Activated T-cell treated with anti-CD3 and anti-CD28 coated beads for 1 hour (primary cell): Measurements from ENCODE around the gene CASZ1.

Source experiments
- DNase-seq: peaks from one replicate; pipeline ENCODE4 v3.0.0-alpha.2; 2020; ENCODE audit warnings: low read depth

Gene CASZ1

DNA sequence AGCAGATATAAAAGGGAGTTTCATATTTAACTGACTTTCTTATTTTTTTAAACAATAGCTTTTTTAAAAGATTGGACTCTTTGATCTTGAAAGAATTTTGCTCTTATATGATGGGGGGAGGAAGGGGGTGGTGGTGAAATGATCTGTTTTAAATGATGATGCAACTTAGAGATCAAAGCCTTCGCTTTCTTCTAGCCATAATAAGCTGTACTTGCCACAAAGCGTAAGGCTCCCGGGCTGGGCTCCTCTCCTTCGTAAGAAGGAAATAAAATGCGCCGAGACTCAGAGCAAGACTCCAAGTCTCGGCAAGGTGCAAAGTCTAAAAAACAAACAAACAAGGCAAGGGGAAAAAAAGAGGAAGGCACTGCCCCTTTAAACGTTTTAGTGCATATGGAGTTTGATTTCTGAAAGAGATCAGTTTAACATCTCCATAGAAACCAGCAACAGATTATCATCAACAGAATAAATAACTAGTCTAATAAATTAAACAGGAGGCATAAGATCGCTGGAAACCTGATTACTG, 3.3 kb downstream of the CASZ1 start:
- DNase-seq = no peak

DNA sequence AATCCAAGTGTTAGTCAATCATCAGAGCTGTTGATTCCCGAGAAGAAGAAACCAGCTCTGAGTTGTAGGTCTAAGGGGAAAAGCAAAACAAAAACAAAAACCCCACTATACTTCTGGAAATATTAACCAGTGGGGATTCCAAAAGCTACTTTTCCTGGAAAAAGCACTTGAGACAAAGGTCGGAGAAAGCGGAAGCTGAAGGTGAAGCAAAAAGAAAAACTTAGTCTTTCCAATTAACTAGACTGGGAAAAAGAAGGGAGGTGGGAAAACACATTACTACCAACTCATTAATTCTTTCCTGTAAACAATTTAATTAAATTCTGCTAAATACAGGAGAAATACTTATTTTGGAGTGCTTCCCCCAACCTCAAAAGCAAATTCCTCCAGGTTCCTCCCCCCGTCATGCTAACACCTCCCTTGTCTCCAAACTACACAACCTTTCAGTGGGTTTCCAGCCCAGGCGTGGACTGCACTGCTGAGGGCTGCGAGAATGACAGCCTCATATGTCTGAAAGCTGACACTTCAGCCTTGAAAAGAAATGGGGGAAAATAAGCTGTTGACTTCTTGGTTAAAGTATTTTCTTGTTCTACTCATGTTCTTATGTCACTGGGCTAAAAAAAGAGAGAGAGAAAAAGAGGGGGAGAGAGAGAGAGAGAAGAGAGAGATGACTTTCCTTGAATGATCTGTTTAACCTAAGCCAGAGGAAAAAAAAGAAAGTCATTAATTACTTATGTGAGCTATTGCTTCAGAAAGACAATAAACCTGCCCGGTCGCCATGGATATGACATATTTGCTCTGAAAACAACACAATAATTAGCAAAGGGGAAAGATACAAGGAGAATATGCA, 5.1 kb downstream of the CASZ1 start:
- DNase-seq = no peak

DNA sequence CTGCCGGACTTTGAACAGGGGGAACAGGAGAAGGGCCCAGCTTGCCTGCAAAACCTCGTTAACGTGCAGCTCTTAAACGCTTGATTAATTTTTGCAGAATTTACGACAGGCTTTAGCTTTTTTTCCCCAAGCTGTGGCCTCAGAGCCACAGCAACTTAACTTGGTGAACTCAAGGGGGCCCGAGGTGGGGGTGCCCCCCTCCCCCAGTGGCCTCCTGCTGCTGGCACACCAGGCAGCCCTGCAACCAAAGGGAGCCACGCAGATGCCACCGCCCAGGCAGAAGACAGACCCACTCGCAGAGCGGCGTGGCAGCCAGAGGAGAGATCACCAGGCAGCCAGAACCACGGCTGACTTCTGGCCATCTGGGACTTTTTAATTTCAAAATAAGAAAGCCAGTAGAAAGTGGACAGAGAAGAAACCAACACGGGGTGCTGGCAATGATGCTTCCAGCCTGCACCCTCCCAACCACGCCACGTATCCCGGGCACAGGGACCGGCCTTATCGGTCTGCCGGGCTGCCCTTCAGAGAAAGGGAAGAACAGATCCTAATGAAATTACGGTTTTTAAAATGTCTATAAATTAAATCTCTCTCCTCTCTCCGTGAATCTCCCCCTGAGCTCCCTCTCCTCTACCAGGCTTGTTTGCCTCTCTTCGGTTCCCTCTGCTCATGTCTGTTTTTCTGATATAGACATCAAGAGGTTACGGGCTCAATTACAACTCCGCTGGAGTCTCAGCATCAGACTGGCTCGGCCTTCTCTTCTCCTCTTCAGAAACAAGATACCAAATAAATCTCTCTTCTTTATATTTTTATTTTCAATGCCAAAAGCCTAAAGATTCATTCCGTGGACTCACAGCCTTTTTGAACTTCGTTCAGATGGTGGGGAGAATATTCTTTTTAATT, 6.4 kb downstream of the CASZ1 start:
- no peak for DNase-seq

DNA sequence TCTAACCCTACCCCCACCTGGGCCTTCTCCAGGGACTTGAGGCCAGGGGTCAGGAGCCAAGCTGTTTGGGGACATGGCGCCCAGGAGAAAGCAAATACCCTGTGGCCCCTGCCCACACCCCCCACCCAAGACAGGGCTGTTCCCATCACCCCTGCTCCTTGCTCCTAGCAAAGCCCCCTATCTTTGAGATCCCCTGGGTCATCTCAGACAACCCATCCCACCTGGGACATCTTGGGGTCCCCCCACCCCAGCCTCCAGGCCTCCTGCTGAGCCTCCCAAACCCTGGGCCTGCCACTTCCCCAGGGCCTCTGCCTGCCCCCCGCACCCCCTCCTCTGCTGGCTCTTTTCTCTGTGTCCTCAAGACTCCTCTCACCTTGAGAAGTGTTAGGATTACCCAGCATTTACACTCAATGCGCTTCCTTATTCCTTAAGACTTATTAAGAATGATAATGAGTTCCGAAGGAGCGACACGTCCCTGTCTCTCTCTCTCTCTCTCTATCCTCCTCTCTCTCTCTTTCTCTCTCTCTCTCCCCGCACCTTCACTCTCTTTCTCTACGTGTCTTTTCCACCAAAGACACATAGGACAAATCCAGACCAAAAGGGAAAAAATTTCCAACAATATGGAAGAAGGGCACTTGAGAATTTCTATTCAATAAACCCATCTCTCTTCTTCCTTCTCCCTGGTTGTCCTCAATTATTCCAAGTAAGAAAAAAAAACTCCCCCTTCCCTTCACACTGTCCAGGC, 7.2 kb downstream of the CASZ1 start:
- no peak for DNase-seq

DNA sequence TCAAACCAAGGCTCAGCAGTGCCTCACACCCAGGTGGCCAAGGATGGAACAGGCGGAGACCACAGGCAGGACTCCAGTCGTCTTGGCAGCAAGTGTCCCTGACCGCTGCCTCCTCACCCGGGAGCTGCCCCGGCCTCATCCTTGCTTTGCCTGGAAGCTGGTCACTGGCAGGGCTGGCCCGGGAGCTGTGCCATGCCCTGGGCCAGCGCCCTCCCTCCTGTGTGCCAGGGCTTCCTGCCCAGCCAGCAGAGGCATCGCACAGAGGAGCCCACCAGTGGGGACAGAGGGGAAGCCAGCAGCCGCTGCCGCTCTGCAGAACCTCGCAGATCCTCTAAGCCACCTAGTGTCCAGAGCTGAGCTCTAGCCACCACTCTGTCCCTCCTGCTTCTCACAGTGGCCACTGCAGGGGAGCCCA, 7.8 kb downstream of the CASZ1 start:
- DNase-seq = no peak

DNA sequence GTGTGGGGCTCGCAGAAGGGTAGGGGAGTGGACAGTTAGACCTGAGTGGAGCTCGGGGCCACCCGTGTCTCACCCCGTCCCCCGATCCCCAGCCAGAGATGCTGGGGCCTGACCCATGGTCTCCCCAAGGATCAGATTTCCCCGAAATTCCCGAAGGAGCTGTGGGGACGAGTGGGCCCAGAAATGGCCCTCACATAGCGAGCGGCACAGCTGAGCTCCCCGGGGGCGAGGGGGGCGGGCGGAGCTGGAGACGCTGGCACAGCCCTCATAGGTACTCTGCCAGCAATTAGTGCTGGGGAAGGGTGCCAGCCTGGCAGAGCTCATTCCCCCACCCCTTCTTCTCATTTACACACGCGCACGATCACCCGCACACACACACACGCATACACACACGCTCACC, 9.2 kb downstream of the CASZ1 start:
- DNase-seq = no peak

DNA sequence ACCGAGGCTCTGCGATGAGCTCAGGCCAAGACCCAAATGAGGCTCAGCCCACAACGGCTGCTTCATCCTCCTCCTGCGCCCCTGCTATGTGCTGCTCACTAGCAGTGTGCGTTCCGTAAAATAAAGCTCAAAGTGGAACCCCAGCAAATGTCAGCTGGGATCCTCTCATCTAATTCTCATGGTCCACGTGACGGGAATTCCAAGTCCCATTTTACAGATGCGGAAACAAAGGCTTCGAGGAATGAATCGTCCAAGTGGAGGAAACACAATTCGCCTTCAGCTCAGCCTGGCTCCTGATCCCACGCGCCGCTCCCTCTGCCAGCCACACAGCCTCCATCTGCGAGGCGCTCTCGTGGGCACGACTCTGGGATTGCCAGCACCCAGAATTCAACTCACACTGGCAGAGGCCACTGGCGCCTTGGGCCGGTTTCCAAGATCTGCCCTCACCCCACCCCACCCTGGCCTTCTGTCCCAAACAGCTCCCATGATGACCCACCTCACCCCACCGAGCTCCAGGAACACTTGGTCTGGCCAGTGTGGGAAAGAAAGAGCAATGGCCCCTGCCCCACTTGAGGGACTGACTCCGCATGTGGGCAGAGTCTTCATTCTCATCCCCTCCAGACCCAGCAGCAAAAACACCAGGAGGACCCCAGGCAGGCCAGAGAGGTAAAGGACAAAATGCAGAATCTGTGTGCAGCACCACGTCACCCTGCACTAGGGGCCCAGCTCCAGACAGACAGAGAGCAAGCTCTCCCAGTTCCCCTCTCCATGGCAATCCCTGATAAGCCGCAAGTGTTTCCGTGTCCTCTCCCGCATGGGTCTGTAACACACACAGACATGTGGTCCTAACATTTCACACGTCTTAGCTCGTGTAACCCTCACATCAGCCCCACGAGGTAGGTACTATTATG, 10.5 kb downstream of the CASZ1 start:
- DNase-seq = no peak

DNA sequence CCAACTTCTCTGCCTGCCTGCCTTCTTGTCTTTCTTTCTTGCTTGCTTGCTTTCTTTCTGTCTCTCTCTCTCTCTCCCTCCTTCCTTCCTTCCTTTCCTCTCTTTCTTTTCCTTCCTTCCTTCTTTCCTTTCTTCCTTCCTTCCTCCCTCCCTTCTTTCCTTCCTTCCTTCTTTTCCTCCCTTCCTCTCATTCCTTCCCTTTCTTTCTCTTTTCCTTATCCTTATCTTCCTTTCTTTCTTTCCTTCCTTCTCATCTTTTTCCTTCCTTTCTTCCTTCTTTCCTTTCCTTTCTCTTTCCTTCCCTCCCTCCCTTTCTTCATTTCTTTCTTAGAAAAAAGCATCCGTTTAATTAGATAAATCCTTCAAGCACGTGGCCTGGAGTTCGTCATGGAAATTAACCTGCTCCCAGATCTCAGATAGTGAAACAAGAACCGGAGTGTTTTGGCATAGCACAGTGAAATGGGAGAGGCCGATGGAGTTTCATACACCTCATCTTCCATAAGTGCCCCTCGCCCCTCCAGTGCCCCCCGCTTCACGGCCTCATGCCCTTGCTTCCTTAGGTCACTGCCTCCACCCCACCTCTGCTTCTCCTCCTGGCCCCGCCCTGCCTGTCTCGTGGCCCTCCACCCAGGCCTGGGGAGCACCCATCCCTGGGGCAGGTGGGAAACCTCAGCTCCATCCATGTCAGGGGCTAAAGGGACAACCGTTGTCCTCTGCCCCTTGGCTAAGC, 11.3 kb downstream of the CASZ1 start:
- no peak for DNase-seq

DNA sequence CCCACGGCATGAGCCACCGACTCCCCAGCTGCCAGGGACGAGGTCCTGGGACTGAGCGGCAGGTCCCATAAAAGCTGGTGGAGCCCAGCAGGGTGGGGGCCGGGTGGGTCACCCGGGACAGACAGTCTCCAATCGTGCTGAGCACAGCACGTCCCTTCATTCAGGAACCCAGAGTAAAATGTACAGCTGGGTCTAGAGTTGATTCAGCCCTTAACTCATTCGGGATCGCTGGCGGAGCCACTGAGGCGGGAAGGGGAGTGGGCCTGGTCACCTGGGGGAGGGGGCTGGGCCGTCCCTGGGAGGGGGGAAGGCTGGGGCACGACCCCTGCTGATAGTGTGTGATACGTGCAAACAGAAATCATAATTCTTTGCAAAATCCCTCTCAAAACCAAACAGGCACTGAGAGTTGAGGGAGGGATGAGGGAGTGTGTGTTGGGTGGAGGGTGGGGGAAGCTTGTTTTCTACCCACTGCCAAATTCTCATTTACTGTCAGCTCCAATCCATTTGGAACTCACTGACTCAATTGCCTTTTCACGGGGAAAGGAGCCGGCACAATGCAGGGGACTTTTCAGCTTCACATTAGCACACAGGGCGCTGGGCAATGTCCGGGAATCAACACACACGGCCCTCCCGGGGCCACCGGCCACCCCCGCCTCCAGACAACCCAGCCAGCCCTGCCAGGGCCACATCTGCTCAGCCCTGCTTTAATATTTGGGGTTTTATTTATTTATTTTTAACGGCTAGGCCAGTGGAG, 13.8 kb downstream of the CASZ1 start:
- no peak for DNase-seq

DNA sequence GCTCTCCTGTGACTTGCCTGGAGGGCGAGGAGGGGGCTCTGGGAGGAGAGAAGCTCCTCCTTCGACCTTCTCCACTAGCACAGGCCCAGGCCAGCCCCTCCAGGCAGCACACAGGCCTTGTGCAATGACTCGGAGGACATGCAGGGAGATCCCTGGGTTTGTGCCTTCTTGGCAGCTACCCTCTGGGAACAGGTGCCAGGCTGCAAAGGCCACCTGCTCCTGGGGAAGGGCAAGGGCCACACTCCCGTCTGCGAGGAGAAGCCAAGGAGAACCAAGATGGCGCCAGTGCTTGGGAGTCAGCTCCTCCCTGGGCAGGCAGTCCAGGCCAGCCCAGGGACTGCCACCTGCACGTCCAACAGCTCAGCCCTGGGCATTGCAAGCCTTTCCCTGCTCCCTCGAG, 15.3 kb downstream of the CASZ1 start:
- DNase-seq = no peak

DNA sequence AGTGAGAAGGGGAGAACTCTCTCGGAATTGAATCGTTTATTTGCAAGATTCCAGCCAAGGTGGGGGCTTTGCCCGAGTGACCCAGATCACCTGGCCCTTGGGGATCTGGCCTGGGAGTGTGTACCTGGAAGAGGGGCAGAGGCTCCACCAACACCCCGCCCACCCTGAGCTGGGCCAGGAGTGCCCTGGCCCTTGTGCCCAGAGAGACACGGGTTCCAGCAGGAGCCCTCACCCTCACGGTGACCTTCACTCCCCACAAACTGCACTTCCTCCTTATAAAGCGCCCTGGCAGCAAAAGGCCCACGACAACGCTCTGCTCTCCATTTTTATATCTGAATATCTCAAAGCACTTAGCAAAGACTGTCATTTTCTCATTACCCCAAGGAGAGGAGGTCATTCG, 16.6 kb downstream of the CASZ1 start:
- DNase-seq = no peak

DNA sequence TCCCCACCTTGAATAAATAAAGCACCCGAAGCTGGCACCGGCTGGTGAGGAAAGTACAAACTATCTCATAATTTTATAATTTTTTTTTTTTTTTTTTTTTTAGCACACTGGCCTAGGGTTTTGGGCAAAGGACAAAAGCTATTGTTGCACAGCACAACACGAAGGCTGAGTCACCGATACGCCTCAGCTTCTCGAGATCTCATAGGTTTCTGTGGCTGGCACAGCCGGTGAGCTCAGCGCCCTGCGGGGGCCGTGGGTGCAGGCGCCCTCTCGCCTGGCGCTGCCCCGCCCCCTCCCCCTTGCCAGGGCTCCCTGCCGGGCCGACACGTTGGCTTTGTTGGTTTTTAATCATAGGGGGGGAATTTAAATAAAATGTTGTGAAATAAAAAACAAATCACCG, 17.2 kb downstream of the CASZ1 start:
- DNase-seq = no peak

DNA sequence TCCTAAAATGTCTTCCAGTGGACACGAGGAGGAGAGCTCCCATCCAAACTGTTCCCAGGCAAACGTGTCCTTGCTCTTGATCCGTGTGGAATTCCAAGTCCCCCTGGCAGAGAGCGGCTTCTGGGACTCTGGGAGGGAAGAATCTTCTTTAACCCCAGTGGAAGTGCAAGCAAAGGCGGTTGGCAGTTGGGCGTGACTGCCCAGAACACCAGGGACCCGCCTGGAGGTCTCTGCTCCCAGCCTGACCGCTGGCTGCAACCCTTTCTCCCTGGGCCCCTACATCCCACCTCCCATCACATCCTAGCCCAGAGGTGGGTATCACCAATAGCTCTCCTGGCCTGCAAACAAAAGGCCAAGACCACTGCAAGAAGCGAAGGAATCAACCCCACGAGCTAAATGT, 17.8 kb downstream of the CASZ1 start:
- no peak for DNase-seq

DNA sequence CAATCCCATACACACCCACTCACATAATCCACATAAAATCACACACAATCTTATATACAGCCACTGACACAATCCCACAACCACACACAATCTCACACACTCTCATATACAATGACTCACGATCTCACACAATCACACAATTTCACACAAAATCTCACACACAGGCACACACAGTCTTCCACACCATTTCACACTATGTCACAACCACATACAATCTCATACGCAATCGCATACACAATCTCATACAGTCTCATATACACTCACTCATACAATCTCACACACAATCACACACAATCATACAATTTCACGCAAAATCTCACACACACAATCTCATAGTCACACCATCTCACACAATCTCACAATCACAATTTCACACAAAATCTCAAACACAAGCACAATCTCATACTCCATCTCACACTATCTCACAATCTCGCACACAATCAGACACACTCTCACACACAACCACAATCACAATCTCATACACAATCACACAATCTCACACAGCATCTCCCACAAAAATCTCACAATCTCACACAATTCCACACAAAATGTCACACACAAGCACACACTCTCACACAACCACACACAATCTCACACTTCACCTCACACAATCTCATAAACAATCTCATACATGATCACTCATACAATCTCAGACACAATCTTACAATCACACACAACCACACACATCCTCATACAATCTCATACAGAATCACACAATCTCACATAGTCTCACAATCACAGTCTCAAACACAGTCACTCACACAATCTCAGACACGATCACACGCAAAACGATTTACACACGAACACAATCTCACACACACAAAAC, 18.5 kb downstream of the CASZ1 start:
- no peak for DNase-seq

DNA sequence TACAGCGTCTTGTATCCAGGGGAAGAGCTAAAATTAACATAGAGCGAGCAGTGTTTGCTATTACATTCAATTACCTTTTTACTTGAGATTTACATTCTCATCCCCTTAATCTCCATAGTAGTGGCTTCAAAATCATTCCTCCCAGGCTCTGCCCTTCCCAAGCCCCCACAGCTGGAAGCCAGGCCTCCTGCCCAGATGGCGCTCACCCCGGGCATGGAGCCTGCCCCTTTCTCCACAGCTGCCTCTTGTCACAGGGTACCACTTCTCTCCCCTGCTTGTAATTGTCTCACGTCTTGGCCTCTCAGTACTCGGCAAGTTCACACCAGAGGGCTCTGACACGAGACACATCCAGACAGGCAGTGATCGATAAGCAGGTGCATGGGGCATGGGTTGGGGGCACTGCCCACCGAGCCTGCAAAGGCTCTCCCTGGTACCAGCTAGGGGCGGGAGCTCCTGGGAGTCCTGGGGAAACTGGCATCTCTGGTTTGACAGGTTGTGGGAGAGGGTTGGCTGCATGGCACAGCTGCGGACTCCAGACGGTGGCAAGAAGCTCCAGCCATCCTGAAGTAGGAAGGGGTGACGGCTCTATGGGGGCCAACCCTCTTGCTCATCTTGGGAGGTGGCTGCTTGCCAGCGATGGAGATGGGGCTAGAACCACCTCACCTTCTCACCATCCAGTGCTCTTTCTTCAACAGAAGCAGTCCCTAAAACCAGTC, 20.1 kb downstream of the CASZ1 start:
- DNase-seq = no peak

DNA sequence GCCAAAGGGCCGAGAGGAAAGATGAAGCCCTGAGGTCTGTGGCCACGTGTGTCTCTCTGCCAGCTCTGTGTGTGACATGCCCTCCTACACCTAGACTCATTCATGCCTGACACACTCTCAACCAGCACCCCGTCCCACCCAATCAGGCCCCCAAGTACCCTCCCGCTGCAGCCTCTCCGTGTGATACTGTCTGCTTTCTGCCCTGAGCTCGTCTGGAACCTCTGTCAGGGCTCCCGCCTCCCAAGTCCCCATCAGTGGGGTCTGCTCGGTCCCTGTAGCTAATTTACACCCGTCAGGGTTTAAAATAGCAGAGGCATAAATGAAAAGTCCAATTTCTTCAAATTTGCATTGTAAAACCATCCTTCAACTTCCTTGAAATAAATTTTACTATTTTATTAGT, 20.7 kb downstream of the CASZ1 start:
- DNase-seq = no peak

DNA sequence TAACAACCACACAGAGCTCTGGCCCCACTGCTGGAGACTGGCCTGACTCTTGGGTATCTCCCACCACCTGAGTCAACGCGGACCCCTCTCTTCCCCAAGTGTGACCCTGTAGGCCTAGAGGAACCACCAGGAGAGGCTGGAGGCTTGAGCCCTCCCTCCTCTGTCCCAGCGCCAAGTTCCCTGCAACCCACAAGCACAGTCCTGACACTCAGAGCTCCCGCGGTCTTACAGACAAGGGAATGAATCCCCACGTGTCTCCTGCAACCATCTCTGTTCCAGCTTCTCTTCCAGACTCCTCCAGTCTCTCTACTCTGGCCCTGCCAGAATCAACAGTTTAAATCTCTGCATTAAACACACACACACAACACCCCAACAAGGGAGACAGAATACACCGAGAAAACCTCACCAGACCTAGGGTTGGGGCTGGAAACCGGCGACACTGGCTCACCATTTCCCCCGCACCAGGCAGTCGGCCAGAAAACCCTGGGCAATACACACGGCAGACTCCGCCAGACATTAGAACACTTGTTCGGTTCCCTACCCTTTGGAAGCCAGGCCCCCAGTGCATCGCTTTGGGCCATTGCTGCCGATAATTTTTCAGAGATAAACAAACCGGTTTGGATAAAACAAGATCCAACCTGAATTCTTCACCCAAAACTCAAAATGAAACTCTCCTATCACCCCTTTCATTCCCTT, 21.7 kb downstream of the CASZ1 start:
- DNase-seq = no peak
